NCI-H524 (cell line): ENCODE results near the gene AGAP2.

Experiments
- DNase-seq, 2 experiments: peaks; one replicate each; lab custom pipeline; 2025; lab: John Stamatoyannopoulos, UW

The AGAP2 gene

DNA sequence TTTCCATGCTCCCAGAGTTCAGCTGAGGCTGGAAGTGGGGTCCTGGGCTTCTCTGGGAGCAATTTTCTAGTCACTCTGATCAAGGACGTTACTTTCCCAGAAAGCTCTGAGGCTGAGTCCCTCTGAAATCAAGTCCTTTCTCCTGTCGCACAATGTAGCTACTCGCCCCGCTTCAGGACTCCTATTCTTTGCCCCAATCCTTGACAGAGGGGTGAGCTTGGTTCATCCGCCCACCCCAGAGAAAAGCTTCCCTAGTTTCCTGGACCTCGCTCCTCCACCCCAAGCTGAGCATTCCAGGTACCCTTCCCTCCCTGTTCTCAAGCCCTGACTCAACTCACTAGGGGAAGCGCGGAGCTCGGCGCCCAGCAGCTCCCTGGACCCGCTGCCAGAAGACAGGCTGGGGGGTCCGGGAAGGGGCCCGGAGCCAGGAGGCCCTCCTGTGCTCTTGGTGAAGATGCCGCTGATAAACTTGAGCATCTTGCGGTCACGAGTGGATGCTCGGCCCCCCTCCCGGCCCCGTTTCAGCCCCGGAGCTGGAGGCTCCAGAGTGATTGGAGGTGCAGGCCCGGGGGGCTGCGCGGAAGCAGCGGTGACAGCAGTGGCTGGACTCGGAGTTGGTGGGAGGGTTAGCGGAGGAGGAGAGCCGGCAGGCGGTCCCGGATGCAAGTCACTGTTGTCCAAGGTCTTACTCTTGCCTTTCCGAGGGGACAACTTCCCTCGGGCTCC, 1.6 kb downstream of the AGAP2 start:
- DNase-seq, result peak in 1 of 2 experiments; percentile 31

DNA sequence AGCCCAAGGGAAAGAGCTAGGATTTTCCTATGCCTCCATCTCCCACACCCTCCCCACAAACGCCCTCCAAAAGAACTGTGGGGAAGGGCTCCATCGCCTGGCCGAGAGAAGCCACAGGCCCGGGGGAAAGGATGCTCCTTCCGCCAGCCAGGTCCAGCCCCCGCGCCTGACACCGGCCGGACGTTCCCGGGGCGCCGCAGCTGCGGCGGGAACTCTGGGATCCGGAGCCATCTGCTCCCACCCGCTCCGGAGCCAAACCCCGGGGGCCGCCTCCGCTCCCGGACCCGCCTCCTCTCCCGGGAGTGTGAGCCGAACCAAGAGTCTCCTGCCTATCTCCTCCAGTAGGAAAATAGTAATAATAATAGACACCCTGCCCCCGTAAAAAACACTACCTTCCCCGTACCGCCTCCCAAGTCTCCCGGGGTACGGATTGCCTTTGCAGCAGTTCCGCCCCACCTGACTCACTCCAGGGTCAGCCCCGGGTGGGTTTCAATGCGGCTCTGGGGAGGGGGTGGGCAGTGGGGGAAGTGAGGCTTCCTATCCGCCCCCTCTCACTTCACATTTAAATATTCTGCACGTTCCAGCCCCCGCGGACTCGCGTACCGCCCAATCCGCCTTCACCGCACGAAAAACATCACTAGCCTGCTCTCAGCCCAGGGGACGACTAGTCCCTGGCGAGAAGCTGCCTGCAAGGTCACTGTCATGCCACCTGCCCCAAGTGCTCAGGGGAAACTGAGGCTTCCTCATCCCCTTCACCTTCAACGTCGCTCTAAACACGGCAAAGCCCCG, 2.4 kb downstream of the AGAP2 start:
- DNase-seq, result peak; percentile 56 to 62

DNA sequence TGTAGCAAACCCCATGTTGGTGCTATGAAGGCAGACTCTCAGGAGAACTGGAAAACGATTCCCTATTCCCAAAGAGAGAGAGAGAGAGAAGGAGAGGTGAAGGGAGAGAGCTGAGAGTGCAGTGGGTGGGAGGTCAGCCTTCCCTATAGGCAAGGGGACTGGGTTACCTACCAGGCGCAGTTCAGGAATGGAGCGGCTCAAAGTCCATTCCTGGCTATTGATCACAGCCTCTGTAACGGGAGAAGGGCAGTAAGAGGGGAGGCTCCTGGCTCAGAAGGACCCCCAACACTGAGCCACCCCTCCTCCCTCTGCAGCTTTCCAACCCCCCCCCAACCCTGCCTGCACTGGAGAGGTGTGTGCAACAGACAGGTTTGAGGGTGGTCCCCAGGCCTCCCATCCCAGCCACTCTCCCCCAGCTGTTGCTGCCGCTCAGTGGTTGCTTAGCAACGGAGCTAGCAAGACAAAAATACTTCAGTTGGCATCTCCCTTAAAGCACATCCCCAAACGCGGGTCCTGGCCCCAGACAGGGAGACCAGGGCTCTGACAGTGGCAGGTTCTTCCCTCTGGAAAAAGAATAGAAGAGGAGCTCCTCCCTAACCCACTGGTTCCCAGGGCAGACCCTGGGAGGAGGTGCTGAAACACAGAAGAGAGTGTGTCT, 3.2 kb downstream of the AGAP2 start:
- DNase-seq, result peak; percentile 79 to 89

DNA sequence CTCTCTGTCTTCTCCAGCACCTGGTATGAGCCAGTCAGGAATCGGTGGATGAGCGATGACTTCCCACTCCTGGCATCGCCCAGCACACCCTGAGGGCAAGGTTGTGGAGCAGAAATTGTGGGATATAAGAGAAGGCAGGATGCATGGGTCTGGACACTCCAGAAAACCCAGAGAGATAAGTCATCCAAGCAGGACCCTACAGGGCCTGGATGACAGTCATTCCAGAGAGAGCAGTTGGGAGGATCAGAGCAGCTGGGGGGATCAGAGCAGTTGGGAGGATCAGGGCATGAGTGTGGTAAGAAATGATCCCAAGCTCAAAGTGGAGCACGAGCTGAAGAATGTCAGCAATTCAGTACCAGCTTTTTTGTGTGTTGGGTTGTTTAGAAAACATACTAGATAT, 4.0 kb downstream of the AGAP2 start:
- DNase-seq, result no peak

DNA sequence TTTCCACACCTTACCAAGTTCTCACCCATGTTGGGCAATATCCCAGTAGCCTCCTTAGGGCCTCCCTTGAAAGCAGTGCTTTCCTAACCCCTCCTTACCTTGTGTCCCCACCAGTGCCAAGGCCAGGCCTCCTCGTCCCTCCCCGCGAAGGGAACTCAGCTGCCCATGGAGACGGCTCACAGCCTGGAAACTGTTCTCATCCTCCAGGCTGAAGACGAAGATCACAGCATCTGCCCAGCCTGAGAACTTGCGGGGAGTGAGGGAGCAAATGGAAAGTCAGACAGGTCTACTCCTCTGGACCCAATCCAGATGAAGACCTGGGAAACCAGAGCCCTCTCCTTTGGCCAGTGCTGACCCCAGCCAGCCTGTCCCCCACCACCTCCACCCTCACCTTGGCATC, 4.6 kb downstream of the AGAP2 start:
- DNase-seq, result no peak

DNA sequence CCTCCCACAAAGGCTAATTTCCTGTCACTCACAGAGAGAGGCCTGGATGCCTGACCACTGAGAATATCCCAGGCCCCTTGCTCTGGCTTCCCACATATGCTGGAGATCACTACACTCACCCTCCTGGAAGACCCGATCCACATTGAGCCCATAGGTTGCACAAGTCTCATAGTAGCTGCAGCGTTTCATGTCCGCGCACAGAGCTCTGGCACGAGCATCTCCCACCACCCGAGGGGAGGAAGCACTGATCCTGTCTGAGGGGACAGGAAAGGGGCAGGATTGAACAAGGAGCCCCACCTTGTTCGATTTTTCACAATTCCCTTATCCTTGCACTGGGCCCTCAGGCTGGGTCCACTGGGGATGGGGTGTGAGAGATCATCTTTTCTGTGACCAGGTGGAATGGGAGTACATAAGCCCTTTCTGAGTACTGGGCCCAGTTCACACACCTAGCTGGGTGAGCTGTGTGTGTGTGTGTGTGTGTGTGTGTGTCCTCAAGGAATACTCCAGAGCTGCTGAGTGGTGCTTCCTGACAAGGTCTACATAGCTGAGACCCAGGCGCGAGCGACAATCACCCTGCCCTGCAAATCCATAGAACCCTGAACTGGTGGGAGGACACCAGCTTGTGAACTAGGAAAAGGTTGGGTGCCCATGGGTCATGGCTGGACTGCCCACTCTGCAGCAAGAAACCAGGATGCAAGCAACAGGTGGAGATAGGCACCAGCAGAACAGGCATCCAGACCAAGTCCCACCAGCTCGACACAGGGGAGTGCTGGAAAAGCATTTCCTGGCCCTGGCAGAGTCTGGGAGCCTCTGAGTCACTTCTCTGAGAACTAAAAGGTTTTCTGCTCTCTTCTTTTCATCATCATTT, 5.6 kb downstream of the AGAP2 start:
- no peak for DNase-seq

DNA sequence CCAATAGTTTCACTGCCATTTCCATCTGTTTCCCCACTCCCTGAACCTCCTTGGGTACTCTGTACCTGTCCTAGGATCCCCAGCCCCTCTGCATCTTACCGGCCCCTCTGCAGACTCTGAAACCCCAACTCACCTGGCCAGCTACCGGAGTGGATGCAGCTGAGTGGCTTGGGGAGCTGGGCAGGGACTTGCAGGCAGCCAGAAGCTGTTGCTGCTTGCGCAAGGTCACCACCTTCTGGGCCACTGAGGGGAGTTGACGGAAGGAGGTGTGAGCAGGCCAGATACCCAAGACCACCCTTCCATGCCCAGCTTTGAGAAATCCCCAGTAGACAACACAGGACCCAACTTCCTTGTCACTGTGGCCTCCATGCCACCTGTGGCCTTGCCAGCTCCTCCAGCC, 6.3 kb downstream of the AGAP2 start:
- no peak for DNase-seq

DNA sequence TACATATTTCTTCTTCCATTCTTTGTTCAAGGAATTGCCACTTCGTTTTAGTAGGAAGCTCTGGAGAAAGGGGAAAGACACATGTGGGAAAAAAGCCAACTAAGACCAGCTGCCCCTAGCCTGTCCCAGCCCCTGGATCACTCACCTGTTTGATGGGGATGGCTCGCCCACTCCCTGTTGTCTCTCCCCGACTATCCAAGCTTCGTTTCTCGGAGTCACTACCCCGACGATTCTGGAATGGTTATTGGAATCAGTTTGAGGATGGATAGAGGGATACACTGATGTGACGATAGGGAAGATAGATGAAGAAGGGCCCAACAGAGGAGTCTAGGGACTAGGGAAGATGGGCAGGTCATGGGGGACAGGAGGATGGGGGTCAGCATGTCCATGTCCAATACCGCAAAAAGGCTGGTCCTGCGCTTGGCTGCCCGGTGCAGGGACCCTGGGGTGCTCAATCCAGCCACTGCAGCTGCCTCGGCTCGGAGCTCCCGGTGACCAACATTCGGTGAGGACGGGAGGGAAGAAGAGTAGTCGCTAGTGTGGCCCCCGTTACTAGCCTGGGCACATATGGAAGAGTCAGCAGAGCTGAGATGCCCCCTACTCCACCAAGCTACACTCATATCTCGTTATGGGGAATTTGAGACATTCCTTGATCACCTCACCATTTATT, 7.0 kb downstream of the AGAP2 start:
- no peak for DNase-seq

DNA sequence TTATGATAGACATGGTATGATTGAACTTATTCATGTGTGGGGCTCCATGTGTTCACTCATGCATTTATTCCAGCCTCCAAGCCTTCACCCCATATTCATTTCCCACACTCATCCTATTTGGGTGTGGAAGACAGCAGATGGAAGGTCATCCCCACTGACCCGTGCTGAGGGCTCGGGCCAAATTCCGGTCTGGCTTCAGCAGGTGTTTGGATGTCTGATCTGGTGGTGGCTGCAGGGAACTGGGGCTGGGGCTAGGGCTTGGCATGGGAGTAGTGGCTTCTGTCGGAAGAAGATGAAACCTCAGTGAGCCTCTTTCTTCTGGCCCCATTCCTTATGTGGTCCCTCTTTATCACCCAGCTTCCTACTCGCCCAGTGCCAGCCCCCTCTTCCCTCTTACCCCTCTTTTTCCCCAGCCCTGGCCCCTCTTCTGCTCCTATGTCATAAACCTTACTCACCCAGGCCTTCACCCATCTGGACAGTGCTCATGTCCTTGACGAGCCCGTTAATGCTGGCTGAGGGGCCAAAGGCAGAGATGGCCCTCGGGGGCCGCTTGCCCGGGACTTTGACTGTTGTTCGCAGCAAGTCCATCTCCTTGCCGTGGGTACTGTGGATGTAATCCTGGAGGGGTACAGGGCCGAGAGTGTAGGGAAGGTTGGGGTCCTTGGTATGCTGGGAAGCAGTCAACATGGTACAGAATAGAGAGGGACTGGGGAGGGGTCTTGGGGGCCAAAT, 8.0 kb downstream of the AGAP2 start:
- DNase-seq, result no peak

DNA sequence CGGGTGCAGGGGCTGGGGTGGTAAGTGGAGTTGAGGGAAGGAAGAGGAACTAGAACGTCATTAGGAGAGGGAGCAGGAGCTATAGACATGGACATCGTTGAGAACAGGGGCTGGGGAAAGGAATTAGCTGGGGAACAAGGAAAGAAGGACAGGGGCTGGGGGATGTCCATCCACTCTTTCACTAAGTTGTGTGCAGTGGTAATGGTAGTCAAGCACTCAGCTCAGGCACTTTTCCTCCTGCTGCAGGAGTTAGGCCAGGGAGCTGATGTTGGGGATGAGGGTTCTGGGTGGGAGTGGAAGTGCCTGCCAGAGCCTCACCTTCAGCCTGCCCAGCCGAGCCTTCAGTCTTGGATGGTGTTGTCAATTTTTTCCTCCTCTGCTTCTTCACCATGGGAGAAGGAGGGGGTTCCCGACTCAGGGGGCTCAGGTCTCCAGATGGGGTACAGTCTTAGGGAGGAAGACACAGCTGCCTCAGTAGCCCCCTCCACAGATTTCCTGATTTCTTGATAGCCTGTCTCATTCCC, 9.2 kb downstream of the AGAP2 start:
- DNase-seq, result no peak

DNA sequence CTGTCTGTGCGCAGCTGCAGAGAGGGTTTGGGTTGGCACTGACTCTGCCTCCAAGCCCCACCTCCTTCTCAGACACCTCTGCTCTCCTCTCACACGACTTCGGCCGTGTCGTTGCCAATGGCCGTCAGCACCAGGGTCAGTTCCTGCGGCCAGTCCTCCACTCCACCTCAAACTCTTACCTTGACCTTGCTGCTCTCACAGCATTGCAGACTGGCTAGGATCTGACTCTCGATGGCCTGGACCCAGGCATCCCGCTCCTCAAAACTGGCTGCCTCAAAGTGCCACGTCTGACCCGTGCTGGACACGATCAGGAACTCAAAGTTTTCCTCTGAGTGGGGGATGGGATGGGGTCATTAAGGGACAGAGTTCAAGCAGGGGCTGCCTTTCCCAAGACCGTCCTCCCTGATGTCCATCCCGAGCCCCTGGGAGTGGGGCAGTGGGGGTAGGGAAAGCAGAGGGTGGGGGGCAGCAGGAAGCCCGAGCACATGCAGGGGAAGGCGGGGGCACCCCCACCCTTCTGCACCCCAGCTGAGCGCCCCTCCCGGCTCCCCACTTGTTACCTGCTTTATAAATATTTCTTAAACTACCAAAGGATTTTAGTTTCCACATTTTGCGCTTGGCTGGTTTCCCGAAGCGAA, 10.7 kb downstream of the AGAP2 start:
- DNase-seq, result no peak

DNA sequence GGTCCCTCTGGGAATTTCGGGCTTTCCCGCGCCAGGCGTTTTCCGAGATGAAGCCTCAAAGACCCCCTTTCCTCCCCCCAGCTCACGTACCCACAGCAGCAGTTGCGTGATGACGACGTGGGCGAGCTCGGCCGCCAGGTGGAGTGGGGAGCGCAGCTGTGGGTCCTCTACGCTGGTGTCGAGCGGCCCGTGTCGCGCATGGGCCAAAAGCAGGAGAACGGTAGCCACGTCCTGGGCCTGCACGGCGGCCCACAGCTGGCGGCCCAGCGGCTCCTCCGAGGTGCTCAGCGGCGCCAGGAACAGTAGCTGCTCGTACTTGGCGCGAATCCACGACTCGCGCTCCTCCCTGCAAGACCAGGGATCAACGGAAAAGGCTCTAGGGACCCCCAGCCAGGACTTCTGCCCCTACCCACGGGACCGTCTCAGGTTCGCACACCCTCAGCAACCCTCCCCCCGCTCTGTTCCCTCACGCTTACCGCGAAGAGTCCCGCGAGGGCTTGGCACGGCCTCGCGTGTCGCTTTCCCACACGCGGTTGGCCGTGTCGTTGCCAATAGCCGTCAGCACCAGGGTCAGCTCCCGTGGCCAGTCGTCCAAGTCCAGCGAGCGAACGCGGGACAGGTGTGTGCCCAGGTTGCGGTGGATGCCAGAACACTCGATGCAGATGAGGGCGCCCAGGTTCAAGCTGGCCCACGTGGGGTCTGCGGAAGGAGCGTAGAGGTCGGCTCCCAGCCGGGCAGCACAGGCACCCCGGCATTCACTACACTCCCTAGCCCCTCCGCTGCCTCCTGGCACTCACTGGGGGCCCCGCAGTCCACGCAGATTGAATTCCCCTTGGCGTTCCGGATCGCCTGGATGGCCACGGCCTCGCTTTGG, 11.4 kb downstream of the AGAP2 start:
- DNase-seq, result peak; percentile 28 to 64

DNA sequence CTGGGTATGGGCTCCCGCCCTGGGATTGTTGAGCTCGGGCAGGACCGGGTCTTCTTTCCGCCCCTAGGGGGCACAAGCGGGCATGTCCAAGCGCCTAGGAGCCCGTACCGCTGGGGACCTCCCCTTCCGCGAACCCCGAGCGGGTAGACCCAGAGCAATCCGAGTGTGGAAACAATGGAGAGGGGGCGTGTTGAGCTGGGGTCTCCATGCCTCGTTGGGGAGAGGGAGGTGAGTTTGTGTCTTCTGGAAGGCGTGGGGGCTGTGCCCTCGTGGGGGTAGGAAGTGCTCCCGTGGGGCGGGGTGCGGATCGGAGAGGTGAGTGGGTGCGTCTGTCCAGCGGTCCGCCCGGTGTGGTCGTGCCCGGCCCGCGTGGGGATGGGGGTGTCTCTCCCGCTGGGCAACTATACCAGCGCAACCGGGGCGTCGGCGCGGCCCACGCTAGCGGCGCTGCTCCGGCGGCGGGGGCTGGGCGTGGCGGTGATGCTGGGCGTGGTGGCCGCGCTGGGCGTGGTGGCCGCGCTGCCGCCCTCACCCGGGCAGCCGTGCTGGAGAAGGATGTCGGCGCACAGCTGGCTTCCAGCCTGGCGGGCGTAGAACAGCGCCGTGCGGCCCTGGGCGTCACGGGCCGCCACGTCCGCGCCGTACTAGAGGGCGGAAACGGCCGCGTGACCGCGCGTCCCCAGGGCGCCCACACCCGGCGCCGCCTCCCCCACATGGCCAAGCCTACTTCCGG, 12.2 kb downstream of the AGAP2 start:
- peak; percentile 71 to 85 for DNase-seq

DNA sequence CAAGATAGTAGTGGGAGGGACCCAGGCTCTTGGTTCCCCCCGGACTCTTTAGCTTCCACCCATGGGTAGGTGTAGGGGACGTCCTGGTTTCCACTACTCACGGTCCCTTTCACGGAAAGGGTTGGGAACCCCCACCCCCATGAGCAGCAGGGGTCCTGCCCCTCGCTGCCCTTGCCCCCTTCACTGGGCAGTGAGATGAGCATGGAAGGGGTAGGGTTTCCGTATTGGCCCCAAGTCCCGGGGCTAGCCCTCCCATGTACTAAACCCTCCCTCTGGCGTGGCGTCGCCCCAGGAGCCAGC, 12.7 kb downstream of the AGAP2 start:
- no peak for DNase-seq

DNA sequence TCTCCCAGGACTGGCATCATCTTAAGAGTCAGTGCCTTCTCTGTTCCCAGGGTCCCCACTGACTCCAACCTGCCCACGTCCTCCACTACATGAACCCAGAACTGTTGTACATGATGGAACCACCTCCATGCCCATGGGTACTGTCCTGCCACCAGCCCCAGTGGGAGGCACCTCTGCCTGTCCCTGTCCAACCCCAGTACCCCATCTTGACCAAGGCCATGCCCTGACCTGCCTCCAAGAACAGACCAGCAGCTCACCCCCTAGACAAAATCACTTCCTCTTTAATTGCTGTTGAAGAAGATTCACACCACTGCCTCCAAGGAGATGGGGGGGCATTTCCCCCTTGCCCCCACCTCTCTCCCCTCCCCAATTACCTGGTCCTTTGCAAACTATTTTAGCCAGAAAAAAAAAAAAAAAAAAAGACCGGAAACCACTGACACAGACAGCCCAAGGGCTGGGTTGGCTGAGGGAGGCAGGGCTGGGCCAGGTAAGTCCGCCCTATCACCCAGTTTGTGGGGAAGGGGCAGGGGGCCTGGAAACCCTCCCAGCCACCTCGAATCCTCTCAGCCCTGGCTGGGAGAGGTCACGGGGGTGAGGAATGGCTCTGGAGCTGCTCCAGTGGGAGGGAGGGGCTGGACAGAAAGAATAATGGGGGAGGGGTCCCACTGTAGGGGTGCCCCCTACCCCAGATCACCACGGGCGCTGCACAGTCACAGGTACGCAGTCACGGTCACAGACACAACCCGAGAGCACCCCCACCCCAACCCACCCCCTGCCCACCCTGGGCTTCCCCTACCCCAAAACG, 13.4 kb downstream of the AGAP2 start:
- no peak for DNase-seq

DNA sequence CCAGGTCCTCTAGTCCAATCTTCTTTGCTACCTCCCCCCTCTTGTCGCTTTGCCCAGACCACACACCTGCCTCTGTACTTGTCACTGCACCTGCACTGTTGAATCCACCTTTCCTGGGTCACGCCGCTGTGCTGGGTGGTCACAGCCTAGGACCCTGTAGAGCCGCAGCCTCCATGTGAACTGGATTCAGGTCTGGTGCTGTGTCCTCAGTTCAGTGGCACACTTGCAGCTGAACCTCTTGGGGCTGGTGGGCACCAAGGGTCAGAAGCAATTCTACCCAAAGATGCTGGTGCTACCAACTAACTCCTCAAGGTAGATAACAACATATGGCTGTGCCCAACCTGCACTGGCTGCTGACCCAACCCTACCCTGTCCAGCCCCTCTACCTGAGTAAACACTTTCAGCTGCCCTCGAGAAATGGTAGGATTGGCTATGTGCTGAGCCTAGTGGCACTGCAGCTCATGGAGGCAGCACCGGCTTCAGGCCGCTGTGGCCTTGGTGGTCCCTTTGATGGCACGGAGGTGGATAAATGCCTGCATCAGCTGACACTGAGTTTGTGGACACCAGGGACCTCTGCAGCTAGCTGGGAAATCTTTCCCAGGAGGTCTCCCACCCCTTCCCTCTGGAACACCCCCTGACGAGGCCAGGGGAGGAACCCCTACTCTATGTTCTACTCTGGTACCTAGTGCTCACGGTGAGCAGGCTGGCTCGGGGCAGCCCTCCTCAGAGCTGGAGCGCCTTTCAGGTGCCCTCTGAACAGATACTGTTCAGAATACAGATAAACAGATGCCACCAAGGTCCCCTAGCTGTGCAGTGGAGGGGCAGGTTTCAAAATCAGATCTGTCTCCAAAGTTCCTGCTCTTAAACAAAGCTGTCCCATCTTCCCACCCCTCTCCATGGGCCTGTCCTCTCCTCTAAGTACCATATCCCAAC, 14.3 kb downstream of the AGAP2 start:
- no peak for DNase-seq

DNA sequence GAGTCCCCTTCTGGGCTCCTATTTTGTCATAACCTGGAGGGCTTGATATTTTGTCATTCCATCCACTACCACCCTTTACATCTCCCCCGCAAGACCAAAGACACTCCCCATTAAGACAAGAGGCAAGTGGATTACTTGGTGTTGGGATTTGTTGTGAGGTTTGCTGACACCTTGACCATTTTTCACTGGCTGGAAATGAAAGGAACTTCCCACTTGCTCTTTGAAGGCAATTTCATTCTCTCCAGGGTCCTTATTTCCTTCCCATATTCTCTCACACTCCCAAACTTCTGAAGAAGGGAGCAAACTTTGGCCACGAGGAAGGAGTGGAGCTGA, 14.9 kb downstream of the AGAP2 start:
- DNase-seq, result no peak
